GM18517 (cell line): ENCODE results near the gene PDE4D.
"Not testable (repeated sequence)": the region's sequence is repeated elsewhere in the genome, so short reads cannot be mapped to it uniquely, and the experiment has no call there.

Experiments used
- ATAC-seq: cut with Tn5 transposase; IDR thresholded peaks from one replicate; pipeline ENCODE4 v1.9.1; 2021; ENCODE audit warnings: mild to moderate bottlenecking, moderate library complexity; ENCODE audit not compliant: unreplicated experiment

Gene PDE4D

DNA sequence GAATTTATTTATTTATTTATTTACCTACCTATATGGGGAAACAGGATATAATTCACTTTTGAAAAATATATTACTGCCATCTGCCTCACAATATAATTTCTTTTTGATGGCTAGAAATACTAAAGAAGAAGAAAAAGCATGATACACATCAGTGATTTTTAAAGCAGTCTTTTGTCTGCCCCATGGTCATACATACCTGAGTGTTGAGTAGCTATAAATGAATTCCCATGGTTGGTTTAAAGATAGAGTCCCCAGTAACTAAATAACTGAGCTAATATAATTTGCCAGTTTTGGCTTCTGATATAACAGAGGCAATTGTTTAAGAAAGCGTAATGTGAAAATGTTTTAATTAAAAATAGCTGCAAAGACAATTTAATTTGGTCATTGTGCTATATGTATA is 447.8 kb downstream of the PDE4D start:
- ATAC-seq, result no peak

DNA sequence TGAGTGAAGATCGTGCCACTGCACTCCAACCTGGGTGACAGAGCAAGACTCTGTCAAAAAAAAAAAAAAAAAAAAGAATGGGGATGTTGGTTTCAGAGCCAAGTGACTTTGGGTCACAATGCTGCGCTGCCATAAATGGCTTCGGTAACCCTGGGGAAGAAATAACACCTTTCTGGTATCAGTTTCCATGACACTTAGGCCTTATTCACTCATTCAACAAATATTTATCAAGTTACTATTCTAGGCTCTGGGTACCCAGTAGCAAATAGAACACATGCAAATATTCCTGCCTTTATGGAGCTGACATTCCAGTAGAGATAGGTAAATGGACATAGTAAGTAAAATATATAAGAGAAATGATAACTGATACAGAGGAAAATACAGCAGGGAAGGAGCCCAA is 454.2 kb downstream of the PDE4D start:
- ATAC-seq, result no peak

DNA sequence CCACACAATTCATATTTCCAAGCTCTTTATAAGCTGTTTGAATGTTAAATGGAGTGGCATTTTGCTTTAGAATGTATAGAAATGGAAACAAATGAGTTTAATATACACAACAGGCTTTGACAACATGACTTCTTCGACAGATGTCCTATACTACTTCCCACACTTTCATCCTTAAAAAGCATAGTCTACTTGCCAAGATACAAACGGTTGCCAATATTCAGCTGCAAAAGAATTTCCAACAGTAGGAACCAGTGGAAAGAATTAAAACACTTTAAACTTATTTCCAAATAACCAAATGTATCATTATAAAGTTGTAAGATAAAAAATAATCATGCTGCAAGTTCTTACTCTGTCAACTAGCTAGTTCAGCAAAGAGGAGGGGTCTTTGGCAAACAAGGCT is 456.4 kb downstream of the PDE4D start:
- no peak for ATAC-seq

GRCh38 chr5:59436364-59437148 is 457.0 kb downstream of the PDE4D start:
- ATAC-seq, result no peak

DNA sequence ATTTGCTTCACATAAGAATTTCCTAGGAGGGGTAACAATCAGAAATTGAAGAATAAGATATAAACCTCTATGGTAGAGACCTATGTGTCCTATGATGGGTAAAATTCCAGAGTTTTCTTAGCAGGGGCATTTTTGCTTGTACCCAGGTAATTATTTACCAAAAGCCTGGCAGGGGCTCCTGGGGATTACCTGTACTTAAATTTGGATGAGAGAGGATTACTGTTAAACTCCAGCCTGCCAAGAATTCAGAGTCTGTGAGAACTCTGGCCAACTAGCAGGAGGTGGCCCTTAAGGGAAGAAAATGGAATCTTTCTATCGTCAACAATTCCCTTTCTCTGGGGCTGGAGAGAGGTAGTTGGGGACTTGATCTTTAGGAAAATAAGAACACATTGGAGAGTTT is 460.4 kb downstream of the PDE4D start:
- no peak for ATAC-seq

DNA sequence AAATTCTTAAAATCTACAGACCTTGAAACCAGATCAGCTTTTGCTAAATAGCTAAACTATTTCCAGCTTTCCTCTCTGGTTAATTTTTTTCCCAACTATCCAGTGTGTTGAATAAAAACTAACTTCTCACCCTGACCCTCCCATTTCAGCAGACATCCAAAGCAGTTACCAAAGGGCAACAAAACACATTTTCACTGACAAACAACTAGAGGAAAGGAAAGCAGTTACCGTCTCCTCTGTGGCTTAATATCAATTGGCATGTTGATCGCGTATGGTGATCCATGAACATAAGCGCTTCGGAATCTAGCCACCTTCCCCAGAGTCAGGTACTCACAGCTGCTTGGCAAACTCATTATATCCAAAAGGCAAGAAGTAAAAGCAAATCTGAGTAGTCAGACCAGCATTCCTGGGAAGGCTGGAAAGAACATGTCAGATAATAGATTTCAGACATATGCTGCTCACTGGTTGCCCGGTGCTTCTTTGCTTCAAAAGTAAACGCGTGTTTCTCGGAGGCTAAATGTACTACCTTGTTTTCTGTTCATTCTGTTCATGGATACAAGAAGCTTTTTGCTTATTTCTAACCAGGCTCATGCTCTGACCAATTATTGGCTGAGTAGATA is 463.4 kb downstream of the PDE4D start:
- no peak for ATAC-seq

DNA sequence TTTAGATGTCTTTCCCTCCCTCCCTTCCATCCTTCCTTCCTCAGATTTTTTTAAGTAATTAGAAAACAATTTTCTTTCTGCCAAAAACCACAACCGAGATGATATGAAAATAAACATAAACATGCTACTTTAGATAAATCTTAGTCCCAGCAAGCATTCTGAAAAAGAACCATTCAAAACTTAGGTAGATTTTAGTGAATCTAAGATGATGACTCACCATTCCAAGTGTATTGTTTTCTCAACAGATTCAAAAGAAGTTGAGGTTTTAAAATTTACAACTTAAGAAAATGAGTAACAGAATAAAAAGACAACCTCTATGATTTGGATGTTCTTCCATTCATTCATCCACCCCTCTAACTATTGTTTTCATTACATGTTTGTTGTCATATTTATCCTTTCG is 465.1 kb downstream of the PDE4D start:
- ATAC-seq, result no peak

DNA sequence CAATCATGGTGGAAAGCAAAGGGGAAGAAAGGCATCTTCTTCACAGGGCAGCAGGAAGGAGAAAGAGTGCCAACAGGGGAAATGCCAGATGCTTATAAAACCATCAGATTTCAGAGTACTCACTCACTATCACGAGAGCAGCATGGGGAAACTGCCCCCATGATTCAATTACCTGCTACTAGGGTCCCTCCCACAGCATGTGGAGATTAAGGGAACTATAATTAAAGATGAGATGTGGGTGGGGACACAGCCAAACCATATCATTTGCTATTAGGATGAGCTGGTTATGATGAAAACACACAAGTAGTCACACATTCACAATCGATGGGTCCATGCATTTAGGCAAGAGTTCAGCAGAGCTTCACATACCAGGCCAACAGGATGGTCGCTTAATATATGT is 469.0 kb downstream of the PDE4D start:
- ATAC-seq, result no peak

DNA sequence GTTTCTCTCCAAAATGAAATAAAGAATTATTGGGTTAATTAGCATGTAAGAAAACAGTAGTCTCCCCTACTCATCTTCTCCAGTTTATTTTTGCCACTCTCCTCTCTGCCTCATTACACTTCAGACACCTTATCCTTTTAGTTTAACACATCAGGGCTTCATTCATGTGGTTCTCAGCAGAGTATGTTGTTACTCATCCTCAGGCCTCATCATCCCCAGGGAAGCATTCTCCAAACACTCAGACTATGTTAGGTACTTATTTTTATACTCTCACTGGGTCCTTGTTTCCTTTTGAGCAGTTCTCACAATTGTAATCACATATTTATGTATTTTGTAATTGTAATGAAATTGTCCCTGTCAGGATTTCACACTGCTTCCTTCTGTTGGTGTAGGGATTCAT is 470.5 kb downstream of the PDE4D start:
- no peak for ATAC-seq

DNA sequence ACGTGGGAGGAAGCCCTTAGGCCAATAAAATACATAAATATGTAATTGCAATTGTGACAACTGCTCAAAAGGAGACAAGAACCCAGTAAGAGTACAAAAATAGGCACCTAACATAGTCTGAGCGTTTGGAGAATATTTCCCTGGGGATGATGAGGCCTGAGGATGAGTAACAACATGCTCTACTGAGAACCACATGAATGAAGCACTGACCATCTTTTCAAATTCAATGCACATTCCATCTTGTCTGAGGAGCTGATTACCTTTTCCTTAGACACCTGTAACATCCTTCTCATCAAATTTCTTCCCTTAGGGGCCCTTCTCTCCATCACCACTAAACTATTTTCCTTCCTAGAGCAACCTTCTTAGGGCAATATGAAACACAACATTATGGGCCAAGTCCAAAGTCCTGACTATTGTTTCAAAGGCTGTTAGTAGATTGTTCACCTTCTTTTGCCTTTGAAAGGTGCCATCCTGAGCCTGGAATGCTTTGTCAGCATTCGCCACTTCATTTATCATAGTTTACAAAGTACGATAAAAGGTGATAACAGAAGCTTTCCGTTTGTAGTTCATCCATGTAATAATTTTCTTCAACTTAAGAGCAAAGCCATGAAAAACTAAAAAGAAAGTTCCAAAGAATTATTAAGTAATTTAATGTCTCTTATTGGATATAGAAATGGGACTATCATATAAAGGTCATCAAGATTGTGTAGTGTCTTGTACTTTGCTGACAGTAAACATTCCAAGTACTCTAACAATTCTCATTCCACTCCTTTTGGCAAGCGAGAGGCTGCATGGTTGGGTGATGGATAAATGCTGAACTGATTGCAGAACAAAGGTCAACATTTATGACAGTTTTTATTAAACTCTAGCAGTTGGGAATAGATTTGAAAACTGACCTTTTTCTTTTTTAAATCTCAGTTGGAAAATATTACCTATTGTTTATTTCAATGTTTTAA is 471.3 kb downstream of the PDE4D start:
- ATAC-seq, result no peak

GRCh38 chr5:59420596-59420995 is 472.9 kb downstream of the PDE4D start:
- ATAC-seq, result no peak

DNA sequence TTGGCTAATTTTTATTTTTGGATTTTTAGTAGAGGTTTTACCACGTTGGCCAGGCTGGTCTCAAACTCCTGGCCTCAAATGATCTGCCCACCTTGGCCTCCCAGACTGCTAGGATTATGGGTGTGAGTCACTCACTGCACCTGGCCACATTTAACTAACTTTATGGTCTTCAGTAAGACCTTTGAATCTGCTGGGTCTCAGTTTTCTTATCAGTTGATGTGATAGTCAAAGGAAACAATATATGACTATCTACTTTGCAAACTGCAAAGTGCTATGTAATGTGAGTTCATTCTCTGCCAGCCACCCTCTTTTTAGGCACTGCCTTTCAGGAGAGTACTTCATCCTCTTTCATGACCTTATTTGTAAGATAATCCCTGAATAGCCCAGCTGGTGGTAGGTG is 474.7 kb downstream of the PDE4D start:
- ATAC-seq, result no peak

DNA sequence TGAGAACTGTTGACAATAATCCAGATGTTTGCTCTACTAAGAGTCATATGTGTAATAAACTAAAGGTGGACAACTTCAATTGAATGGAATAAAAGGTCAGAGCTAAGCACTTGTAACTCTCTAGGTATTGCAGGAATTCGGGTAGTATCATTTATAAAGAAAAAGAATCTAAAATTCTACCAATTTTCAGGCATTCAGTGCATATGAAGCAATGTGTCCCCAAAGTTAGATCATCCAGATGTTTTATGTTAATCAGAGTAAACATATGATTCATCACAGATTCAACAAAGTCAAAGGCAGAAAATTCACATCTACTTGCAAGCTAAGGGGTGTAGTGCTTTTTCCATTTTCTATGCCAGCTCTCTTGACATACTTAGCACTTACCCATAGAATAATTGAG is 477.1 kb downstream of the PDE4D start:
- ATAC-seq, result no peak

DNA sequence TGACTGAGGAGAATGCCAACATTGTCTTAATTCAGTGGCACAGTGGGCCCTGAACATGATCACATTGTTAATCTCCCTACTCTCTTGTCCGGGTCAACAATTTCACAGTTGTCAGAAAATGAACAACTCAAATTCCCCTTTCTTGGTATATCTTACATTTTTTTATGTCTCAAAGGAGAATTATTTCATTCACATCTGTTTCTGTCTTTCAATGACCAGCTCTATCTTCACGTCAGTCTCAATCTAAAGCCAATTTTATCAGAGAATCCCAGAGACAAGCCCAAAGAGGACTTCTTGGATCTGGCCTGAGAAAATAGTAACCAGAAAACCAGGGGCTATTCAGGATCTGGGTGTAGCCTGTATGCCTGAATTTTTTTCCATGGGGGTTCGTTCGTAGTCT is 477.5 kb downstream of the PDE4D start:
- no peak for ATAC-seq

- ATAC-seq, result no peak
Measured at GRCh38 chr5:59412428-59412827, 481.1 kb downstream of the PDE4D start.

GRCh38 chr5:59408997-59409396 is 484.5 kb downstream of the PDE4D start:
- not testable (repeated sequence) for ATAC-seq

GRCh38 chr5:59407967-59408366 is 485.6 kb downstream of the PDE4D start:
- ATAC-seq, result no peak

DNA sequence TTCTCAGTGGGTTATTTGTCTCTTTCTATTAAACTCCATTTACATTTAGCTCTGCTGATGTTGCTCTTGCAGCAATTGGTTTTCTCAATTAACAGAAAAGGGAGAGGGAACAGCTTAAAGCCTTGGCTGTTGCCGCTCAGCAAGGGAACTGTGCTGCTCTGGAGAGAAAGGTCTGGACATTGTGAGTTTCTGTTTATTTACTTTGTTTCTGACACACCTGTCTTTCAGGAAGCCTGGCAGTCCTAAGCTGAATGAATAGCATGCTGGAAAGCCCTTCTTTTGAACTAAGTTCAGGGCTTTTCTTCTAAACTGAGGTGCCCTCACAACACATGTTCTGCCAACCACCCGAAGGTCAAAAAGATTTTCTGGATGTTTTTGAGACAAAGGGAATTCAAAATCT is 491.9 kb downstream of the PDE4D start:
- ATAC-seq, result no peak

GRCh38 chr5:59394956-59395355 is 498.6 kb downstream of the PDE4D start:
- not testable (repeated sequence) for ATAC-seq

GRCh38 chr5:59393585-59394420 is 499.7 kb downstream of the PDE4D start:
- no peak for ATAC-seq

DNA sequence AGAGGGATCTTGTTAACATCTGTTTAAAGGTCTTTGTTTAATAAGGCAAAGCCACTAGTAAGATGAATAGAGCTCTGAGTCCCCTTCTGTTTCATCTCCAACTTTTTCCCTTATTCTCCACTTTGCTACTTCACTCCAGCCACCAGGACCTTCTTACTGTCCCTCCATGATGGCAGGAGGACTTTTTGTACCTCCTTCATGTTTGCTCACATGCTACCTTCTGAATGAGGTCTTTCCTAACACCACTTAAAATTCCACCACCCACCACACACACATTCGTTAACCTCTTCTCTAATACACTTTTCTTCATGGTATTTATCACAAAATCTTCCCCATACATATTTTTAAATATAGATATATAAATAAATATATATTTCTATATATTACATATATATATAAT is 501.9 kb downstream of the PDE4D start:
- no peak for ATAC-seq
